ENCODE data around the gene SLC4A1.

The SLC4A1 gene

DNA sequence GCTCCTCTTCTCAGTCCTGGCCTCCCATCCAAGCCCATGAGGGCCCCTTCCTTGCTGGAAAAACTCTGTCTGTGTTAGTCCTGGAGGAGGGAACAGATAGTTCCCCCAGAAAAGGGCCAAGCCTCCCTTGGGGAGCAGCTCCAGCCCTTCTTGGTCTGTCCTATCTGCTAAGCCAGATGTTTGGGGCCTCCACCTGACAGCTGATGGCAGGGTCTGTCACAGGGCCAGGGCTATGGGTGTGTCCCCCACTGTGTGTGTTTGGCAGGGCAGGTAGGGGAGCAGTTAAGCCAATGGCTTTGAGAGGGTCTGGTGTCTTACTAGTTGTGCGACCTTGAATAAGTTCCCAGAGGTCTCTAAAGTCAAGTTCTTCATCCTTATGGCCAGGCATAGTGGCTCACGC lies 13.6 kb upstream of the SLC4A1 start:
- no peak overlapping the region for H3K4me2 ChIP-seq (ENCODE audit: low read depth, low read length)
- H2AFZ ChIP-seq (ENCODE audit: low read length) = no peak overlapping the region
- no peaks in the 10 kb centered on the region for H3K36me3 ChIP-seq (replicated peaks; ENCODE audit: insufficient read depth, low read length)
- peaks cover 14% of the 10 kb centered on the region for H3K4me1 ChIP-seq (ENCODE audit: low read length)
- H4K20me1 ChIP-seq (ENCODE audit: insufficient read depth, low read length) = no peaks in the 10 kb centered on the region
- no peak for DNase-seq
- no peak overlapping the region for H3K9ac ChIP-seq (ENCODE audit: low read length)
- TF ChIP-seq EZH2phosphoT487 (IDR thresholded peaks at IDR 0.05; ENCODE audit: low read length) = no peak
- no peak for TF ChIP-seq EZH2 (optimal IDR thresholded peaks at IDR 0.05; ENCODE audit: low read depth, low read length)
- no peak for TF ChIP-seq CTCF (IDR thresholded peaks at IDR 0.05; ENCODE audit: low read length)
- no peaks in the 10 kb centered on the region for H3K27me3 ChIP-seq (replicated peaks; ENCODE audit: insufficient read depth, low read length)
- H3K4me3 ChIP-seq (ENCODE audit: low read length) = no peak overlapping the region
- H3K79me2 ChIP-seq (ENCODE audit: low read length) = no peaks in the 10 kb centered on the region
- H3K27ac ChIP-seq (ENCODE audit: low read length) = no peak overlapping the region
- no peaks in the 10 kb centered on the region for H3K9me3 ChIP-seq (replicated peaks; ENCODE audit: insufficient read depth, low read length)
- peaks cover 3% of the 10 kb centered on the region; the same call in 1 of the 2 replicates for H3F3A ChIP-seq (ENCODE audit: insufficient read depth, low read length)
- H3K9me2 ChIP-seq (replicated peaks; ENCODE audit: insufficient read depth, low read length) = no peaks in the 10 kb centered on the region

GRCh38 chr17:44280392-44280937 lies 12.5 kb upstream of the SLC4A1 start:
- Histone ChIP-seq H3K4me1 (ENCODE audit: low read length) (peaks cover 14% of the 10 kb centered on the region), H3K27me3 (replicated peaks; ENCODE audit: insufficient read depth, low read length) (no peaks in the 10 kb centered on the region), H3K4me3 (ENCODE audit: low read length) (peak overlapping the region; percentile 8; the same call in 1 of the 2 replicates), H3K9ac (ENCODE audit: low read length) (peak overlapping the region; percentile 19; the same call in 1 of the 2 replicates), H3F3A (ENCODE audit: insufficient read depth, low read length) (peaks cover 3% of the 10 kb centered on the region; the same call in 1 of the 2 replicates), H4K20me1 (ENCODE audit: insufficient read depth, low read length) (no peaks in the 10 kb centered on the region), H3K9me3 (replicated peaks; ENCODE audit: insufficient read depth, low read length) (no peaks in the 10 kb centered on the region), H3K4me2 (ENCODE audit: low read depth, low read length) (peak overlapping the region; percentile 81), H3K79me2 (ENCODE audit: low read length) (no peaks in the 10 kb centered on the region), H3K36me3 (replicated peaks; ENCODE audit: insufficient read depth, low read length) (no peaks in the 10 kb centered on the region), H2AFZ (ENCODE audit: low read length) (peak overlapping the region; percentile 63), H3K27ac (ENCODE audit: low read length) (peak overlapping the region; percentile 47; the same call in 1 of the 2 replicates), H3K9me2 (replicated peaks; ENCODE audit: insufficient read depth, low read length) (no peaks in the 10 kb centered on the region)
- no peak for DNase-seq
- TF ChIP-seq CTCF (IDR thresholded peaks at IDR 0.05; ENCODE audit: low read length) (no peak), EZH2 (optimal IDR thresholded peaks at IDR 0.05; ENCODE audit: low read depth, low read length) (no peak), EZH2phosphoT487 (IDR thresholded peaks at IDR 0.05; ENCODE audit: low read length) (no peak)

DNA sequence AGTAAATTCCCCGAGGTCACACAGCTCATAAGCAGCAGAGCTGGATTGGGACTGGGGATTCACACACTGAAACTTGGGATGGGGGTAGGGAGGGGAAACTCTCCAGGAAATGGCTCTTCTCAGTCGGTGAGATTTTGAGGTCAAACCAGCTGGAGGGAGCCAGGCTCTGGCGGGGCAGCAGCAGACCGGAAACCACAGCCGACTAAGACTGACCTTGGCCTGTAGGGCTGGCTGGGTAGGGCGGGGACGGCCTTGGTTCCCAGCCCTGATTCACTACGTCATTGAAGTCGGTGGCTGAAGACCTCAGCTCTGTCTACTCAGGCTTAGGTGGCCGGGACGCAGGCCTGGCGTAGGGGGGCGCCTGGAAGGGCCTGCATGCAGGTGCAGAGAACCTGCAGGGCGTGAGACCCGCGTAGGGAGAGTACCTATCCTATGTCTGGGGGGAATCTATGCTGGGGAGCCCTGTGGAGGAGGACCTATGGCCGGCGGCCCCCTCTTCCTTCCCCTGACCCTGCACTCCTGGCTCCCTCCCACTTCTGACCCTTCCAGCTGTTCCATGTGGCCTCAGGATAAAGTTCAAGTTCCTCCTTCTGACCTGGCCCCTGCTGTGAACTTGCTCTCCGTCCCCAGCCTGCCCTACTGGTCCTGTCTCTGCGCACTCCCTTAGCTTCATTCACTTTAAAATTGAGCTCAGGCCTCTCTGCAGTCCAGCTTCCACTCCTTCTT lies 11.9 kb upstream of the SLC4A1 start:
- no peaks in the 10 kb centered on the region for H4K20me1 ChIP-seq (ENCODE audit: insufficient read depth, low read length)
- DNase-seq = peak; percentile 92
- TF ChIP-seq EZH2 (optimal IDR thresholded peaks at IDR 0.05; ENCODE audit: low read depth, low read length) (no peak), EZH2phosphoT487 (IDR thresholded peaks at IDR 0.05; ENCODE audit: low read length) (no peak), CTCF (IDR thresholded peaks at IDR 0.05; ENCODE audit: low read length) (no peak)
- H3K27ac ChIP-seq (ENCODE audit: low read length) = peak overlapping the region; percentile 47; the same call in 1 of the 2 replicates
- H3K36me3 ChIP-seq (replicated peaks; ENCODE audit: insufficient read depth, low read length) = no peaks in the 10 kb centered on the region
- H3F3A ChIP-seq (ENCODE audit: insufficient read depth, low read length) = peaks cover 3% of the 10 kb centered on the region; the same call in 1 of the 2 replicates
- H3K79me2 ChIP-seq (ENCODE audit: low read length) = no peaks in the 10 kb centered on the region
- no peaks in the 10 kb centered on the region for H3K9me2 ChIP-seq (replicated peaks; ENCODE audit: insufficient read depth, low read length)
- H3K4me1 ChIP-seq (ENCODE audit: low read length) = peaks cover 14% of the 10 kb centered on the region
- H3K4me3 ChIP-seq (ENCODE audit: low read length) = peak overlapping the region; percentile 8; the same call in 1 of the 2 replicates
- no peaks in the 10 kb centered on the region for H3K27me3 ChIP-seq (replicated peaks; ENCODE audit: insufficient read depth, low read length)
- H2AFZ ChIP-seq (ENCODE audit: low read length) = peak overlapping the region; percentile 63
- peak overlapping the region; percentile 19; the same call in 1 of the 2 replicates for H3K9ac ChIP-seq (ENCODE audit: low read length)
- H3K4me2 ChIP-seq (ENCODE audit: low read depth, low read length) = peak overlapping the region; percentile 81
- H3K9me3 ChIP-seq (replicated peaks; ENCODE audit: insufficient read depth, low read length) = no peaks in the 10 kb centered on the region

Data from MM.1S (cell line).